Parathyroid adenoma (tissue), 2 donors: ENCODE results near the gene BTBD19.

Source experiments
- H2AFZ ChIP-seq: fragments of 300-600 bp; sonication (generic); one replicate; pipeline ENCODE4 v1.7.0; 2017; ENCODE audit warnings: antibody characterized with exemption, mild to moderate bottlenecking
- H3K27ac ChIP-seq: fragments of 300-600 bp; sonication (generic); one replicate; pipeline ENCODE4 v1.7.0; 2017
- H3K27me3 ChIP-seq: fragments of 300-600 bp; sonication (generic); one replicate; pipeline ENCODE4 v1.7.0; 2017; ENCODE audit warnings: low read length; ENCODE audit not compliant: control insufficient read depth, insufficient read depth
- H3K36me3 ChIP-seq: fragments of 300-600 bp; sonication (generic); one replicate; pipeline ENCODE4 v1.7.0; 2017; ENCODE audit warnings: low read length; ENCODE audit not compliant: control insufficient read depth, insufficient read depth
- H3K4me1 ChIP-seq: fragments of 300-600 bp; sonication (generic); one replicate; pipeline ENCODE4 v1.7.0; 2017; ENCODE audit warnings: control low read depth
- H3K4me2 ChIP-seq: fragments of 300-600 bp; sonication (generic); one replicate; pipeline ENCODE4 v1.7.0; 2017; ENCODE audit warnings: low read length
- H3K4me3 ChIP-seq: fragments of 300-600 bp; sonication (generic); one replicate; pipeline ENCODE4 v1.7.0; 2017; ENCODE audit warnings: low read depth, low read length
- H3K79me2 ChIP-seq: fragments of 300-600 bp; sonication (generic); one replicate; pipeline ENCODE4 v1.7.0; 2017; ENCODE audit warnings: control low read depth
- H3K9ac ChIP-seq: fragments of 300-600 bp; sonication (generic); one replicate; pipeline ENCODE4 v1.7.0; 2017; ENCODE audit warnings: mild to moderate bottlenecking
- H3K9me3 ChIP-seq: fragments of 300-600 bp; sonication (generic); one replicate; pipeline ENCODE4 v1.7.0; 2017; ENCODE audit warnings: low read length; ENCODE audit not compliant: control insufficient read depth
- TF ChIP-seq, protein P1 (sequence below): fragments of 300-600 bp; sonication (generic); IDR thresholded peaks from one replicate; pipeline ENCODE4 v1.7.0; 2017; ENCODE audit warnings: antibody characterized with exemption, mild to moderate bottlenecking
- donor health status: primary hyperparathyroidism.

The BTBD19 gene

DNA sequence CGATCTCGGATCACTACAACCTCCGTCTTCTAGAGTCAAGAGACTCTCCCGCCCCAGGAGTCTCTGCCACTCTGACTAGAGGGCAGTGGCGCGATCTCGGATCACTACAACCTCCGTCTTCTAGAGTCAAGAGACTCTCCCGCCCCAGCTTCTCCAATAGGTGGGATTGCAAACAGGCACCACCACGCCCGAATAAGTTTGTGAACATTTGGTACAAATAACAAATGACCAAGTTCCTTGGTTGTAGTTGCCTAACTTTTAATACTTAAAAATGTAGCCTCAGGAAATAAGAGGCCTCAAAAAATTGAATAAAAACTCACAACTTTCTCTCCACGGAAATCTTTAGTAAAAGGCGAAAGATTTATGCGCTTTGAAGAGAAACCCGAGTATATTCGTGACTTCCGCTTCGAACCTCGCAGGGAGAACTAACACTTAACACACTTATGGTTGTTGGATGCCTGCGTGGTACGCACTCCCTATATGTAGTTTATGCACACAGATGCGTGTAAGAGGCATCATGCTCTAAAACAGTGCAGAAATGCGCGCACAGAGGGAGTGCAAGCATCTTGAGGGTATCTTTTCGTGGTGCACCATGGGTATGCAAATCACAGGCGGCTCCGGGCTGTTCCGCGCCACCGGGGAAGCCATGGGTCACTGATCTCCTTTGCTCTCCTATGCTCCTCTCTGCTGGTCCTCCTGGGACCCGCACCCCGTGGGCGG lies 11.4 kb downstream of the BTBD19 start:
- no peaks in the 10 kb centered on the region for H3K36me3 ChIP-seq
- peak overlapping the region; percentile 74 for H3K27ac ChIP-seq
- no peaks in the 10 kb centered on the region for H3K27me3 ChIP-seq
- peak overlapping the region; percentile 56 for H2AFZ ChIP-seq
- TF ChIP-seq, protein P1, sequence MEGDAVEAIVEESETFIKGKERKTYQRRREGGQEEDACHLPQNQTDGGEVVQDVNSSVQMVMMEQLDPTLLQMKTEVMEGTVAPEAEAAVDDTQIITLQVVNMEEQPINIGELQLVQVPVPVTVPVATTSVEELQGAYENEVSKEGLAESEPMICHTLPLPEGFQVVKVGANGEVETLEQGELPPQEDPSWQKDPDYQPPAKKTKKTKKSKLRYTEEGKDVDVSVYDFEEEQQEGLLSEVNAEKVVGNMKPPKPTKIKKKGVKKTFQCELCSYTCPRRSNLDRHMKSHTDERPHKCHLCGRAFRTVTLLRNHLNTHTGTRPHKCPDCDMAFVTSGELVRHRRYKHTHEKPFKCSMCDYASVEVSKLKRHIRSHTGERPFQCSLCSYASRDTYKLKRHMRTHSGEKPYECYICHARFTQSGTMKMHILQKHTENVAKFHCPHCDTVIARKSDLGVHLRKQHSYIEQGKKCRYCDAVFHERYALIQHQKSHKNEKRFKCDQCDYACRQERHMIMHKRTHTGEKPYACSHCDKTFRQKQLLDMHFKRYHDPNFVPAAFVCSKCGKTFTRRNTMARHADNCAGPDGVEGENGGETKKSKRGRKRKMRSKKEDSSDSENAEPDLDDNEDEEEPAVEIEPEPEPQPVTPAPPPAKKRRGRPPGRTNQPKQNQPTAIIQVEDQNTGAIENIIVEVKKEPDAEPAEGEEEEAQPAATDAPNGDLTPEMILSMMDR, result no peak
- H3K9ac ChIP-seq, result no peak overlapping the region
- no peaks in the 10 kb centered on the region for H3K9me3 ChIP-seq
- H3K4me1 ChIP-seq, result no peaks in the 10 kb centered on the region
- no peaks in the 10 kb centered on the region for H3K79me2 ChIP-seq
- peak overlapping the region; percentile 30 for H3K4me2 ChIP-seq
- peak overlapping the region; percentile 48 for H3K4me3 ChIP-seq

DNA sequence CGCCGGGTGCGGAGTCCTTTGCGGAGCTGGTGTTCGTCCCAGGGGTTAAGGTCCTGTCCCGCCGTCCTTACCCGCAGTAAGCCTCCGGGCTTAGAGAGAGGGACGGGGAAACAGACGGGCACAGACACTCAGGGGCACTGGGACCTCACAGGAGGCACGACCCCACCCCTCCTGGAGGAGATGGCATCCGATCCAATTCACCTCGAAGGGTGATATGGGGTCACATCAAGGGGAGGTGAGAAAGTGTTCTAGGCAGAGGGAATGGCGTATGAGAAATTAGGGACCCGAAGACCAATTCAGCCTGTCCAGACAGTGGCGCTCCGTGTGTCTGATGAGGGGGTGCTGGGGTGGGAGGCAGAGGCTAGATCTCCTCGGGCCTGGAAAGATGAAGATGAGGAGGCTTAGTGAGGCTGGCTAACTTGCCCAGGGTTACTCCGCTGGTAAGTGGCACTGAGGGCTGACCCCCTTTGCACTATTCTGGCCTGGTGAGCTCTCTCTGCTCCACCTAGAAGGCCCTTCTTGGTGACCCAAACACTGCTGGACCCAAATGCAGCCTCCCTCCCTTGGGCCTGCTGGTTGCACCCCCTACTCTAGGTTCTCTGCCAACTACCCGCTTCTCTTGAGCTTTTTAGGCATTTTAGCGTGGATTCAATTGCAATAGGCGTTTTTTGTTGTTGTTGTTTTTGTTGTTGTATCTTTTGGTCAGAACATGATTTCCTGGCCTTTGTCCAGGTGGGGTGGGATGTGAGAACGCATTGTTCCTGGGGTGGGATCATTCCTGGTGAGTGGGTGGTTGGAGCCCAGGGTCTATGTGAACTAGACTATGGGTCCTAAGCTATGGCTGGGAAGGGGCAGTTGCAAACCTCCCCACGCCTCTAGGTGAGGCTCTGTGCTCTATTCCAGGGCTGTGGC lies 12.3 kb downstream of the BTBD19 start:
- Histone ChIP-seq H2AFZ (peak overlapping the region; percentile 56), H3K27ac (peak overlapping the region; percentile 74), H3K4me2 (peak overlapping the region; percentile 30), H3K9ac (no peak overlapping the region), H3K4me3 (peak overlapping the region; percentile 35), H3K4me1 (no peaks in the 10 kb centered on the region), H3K36me3 (no peaks in the 10 kb centered on the region), H3K9me3 (no peaks in the 10 kb centered on the region), H3K27me3 (no peaks in the 10 kb centered on the region), H3K79me2 (no peaks in the 10 kb centered on the region)
- TF ChIP-seq, protein P1, result no peak

GRCh38 chr1:44821240-44821715 lies 13.0 kb downstream of the BTBD19 start:
- H3K36me3 ChIP-seq, result no peaks in the 10 kb centered on the region
- no peaks in the 10 kb centered on the region for H3K9me3 ChIP-seq
- no peaks in the 10 kb centered on the region for H3K4me1 ChIP-seq
- no peaks in the 10 kb centered on the region for H3K79me2 ChIP-seq
- H3K4me2 ChIP-seq, result no peak overlapping the region
- H2AFZ ChIP-seq, result no peak overlapping the region
- H3K9ac ChIP-seq, result no peak overlapping the region
- no peak overlapping the region for H3K4me3 ChIP-seq
- TF ChIP-seq, protein P1, result no peak
- H3K27ac ChIP-seq, result no peak overlapping the region
- no peaks in the 10 kb centered on the region for H3K27me3 ChIP-seq

DNA sequence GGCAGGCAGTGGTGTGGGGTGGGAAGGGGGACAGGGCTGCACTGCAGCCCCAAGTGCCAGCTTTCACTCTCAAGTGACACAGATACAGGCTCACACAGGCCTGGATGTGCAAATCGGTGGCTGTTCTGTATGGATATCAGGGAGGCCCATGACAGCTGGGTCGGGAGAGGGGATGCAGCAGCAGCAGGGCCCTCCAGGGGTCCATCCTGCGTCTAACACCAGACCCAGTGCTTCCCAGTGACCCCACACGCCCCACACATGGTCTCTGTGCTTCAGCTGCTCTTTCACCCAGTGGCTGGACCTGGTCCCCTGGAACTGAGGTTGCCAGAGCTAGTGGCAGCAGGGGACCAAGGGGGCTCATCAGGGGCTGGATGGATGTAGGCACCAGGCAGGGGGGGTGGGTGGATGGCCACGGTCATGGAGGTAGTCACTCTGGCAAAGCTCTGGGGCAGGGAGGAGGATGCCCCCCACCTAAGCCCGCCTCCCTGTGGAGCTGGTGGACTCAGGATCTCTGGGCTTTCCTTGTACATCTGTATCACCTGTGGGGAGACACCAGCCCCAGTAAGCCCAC lies 13.9 kb downstream of the BTBD19 start:
- Histone ChIP-seq H3K27ac (no peak overlapping the region), H3K4me2 (no peak overlapping the region), H3K9me3 (no peaks in the 10 kb centered on the region), H3K36me3 (no peaks in the 10 kb centered on the region), H3K79me2 (no peaks in the 10 kb centered on the region), H3K9ac (no peak overlapping the region), H3K4me3 (no peak overlapping the region), H2AFZ (no peak overlapping the region), H3K27me3 (no peaks in the 10 kb centered on the region), H3K4me1 (no peaks in the 10 kb centered on the region)
- TF ChIP-seq, protein P1, result no peak
